GM19239 (cell line): ENCODE data around the gene INPP5A.
"Not testable (repeated sequence)": the region's sequence is repeated elsewhere in the genome, so short reads cannot be mapped to it uniquely, and the experiment has no call there.

Source experiments
- DNase-seq: peaks from one replicate; pipeline ENCODE4 v3.0.0; 2011; ENCODE audit warnings: low spot score; ENCODE audit not compliant: insufficient read length
- FAIRE-seq: peaks from 2 replicates; lab custom pipeline; 2011; peaks lifted over from hg19 to GRCh38; lab: Jason Lieb, UNC

Gene INPP5A

GRCh38 chr10:132590094-132590751 lies 52.6 kb downstream of the INPP5A start:
- FAIRE-seq: no peak
- no peak for DNase-seq

GRCh38 chr10:132590752-132591121 lies 53.1 kb downstream of the INPP5A start:
- FAIRE-seq (no peak), DNase-seq (no peak)

GRCh38 chr10:132591166-132591971 lies 53.8 kb downstream of the INPP5A start:
- DNase-seq (no peak), FAIRE-seq (peak; percentile 4)

GRCh38 chr10:132592790-132593383 lies 55.3 kb downstream of the INPP5A start:
- FAIRE-seq: no peak
- DNase-seq: no peak

GRCh38 chr10:132593389-132593788 lies 55.8 kb downstream of the INPP5A start:
- peak; percentile 97 for FAIRE-seq
- DNase-seq: no peak

GRCh38 chr10:132593900-132594876 lies 56.6 kb downstream of the INPP5A start:
- DNase-seq: no peak
- FAIRE-seq: peak; percentile 91

- no peak for FAIRE-seq
- DNase-seq: no peak
Observed at GRCh38 chr10:132595021-132595420, 57.4 kb downstream of the INPP5A start.

- DNase-seq (no peak), FAIRE-seq (no peak)
Observed at GRCh38 chr10:132595854-132596253, 58.3 kb downstream of the INPP5A start.

GRCh38 chr10:132596742-132597279 lies 59.2 kb downstream of the INPP5A start:
- FAIRE-seq: no peak
- no peak for DNase-seq

- no peak for DNase-seq
- no peak for FAIRE-seq
Observed at GRCh38 chr10:132597654-132598053, 60.1 kb downstream of the INPP5A start.

- FAIRE-seq, DNase-seq: not testable (repeated sequence)
Observed at GRCh38 chr10:132599023-132599618, 61.5 kb downstream of the INPP5A start.

- FAIRE-seq: no peak
- DNase-seq: no peak
Observed at GRCh38 chr10:132599732-132600131, 62.1 kb downstream of the INPP5A start.

- FAIRE-seq (no peak), DNase-seq (no peak)
Observed at GRCh38 chr10:132600416-132600815, 62.8 kb downstream of the INPP5A start.

- DNase-seq (no peak), FAIRE-seq (no peak)
Observed at GRCh38 chr10:132601567-132601966, 64.0 kb downstream of the INPP5A start.

- DNase-seq (no peak), FAIRE-seq (no peak)
Observed at GRCh38 chr10:132602614-132603013, 65.0 kb downstream of the INPP5A start.

- DNase-seq (no peak), FAIRE-seq (no peak)
Observed at GRCh38 chr10:132603851-132604533, 66.4 kb downstream of the INPP5A start.

- no peak for DNase-seq
- no peak for FAIRE-seq
Observed at GRCh38 chr10:132604686-132605085, 67.1 kb downstream of the INPP5A start.

GRCh38 chr10:132605390-132605789 lies 67.8 kb downstream of the INPP5A start:
- DNase-seq (no peak), FAIRE-seq (no peak)

GRCh38 chr10:132606031-132606491 lies 68.5 kb downstream of the INPP5A start:
- FAIRE-seq: no peak

More at GRCh38 chr10:132606031-132606491, 68.5 kb downstream of the INPP5A start:
- no peak for DNase-seq
